Stimulated activated CD4-positive, alpha-beta T cell treated with anti-CD3 and anti-CD28 coated beads, Interleukin-12 subunit alpha, Interleukin-12 subunit beta, amount 100 ng/mL, for 48 hours (primary cell): ENCODE data around the gene OR5A2.
"Not testable (repeated sequence)": the region's sequence is repeated elsewhere in the genome, so short reads cannot be mapped to it uniquely, and the experiment has no call there.

Source experiments
- DNase-seq, 3 donors: peaks; one replicate each; pipeline ENCODE4 v3.0.0-alpha.2; 2020; ENCODE audit warnings: low read depth in 2 of 3, low spot score in 1 of 3

OR5A2 gene

GRCh38 chr11:59426361-59427067 lies at the start of gene OR5A2:
OR5A2 (minus strand) TSS chr11:59426413; CDS start chr11:59422953, 3,460 bp downstream.
- DNase-seq, result no peak

- DNase-seq, result no peak
These were observed 49.0 kb upstream of the OR5A2 start for GRCh38 chr11:59475176-59475575.

GRCh38 chr11:59473015-59473414 lies 46.8 kb upstream of the OR5A2 start, which contains the start of gene OR4D10:
OR4D10 (plus strand) TSS chr11:59473315; CDS start chr11:59477430, 4,115 bp downstream.
- DNase-seq, result no peak

GRCh38 chr11:59463190-59463641 lies 37.0 kb upstream of the OR5A2 start:
- DNase-seq, result no peak

GRCh38 chr11:59459916-59460315 lies 33.7 kb upstream of the OR5A2 start:
- no peak for DNase-seq

- no peak for DNase-seq
These were observed 30.4 kb upstream of the OR5A2 start, which contains the start of gene OR4D6 for GRCh38 chr11:59456661-59457060. OR4D6 (plus strand) TSS chr11:59456961; CDS start chr11:59456961, 0 bp downstream.

- no peak for DNase-seq
These were observed 22.3 kb upstream of the OR5A2 start for GRCh38 chr11:59448484-59448883.

GRCh38 chr11:59445624-59446023 lies 19.4 kb upstream of the OR5A2 start:
- DNase-seq, result not testable (repeated sequence)

GRCh38 chr11:59437770-59438169 lies 11.6 kb upstream of the OR5A2 start:
- no peak for DNase-seq

GRCh38 chr11:59436169-59436568 lies 10.0 kb upstream of the OR5A2 start, which contains the start of gene OR5A1:
OR5A1 (plus strand) TSS chr11:59436469; CDS start chr11:59443169, 6,700 bp downstream.
- DNase-seq, result no peak

- DNase-seq, result peak in 1 of 3 donors; percentile 59
These were observed 3.8 kb upstream of the OR5A2 start for GRCh38 chr11:59429924-59430516.

GRCh38 chr11:59427068-59427382 lies 812 bp upstream of the OR5A2 start:
- no peak for DNase-seq

- no peak for DNase-seq
These were observed 1.1 kb downstream of the OR5A2 start for GRCh38 chr11:59425131-59425530.

- no peak for DNase-seq
These were observed 2.4 kb downstream of the OR5A2 start for GRCh38 chr11:59423835-59424234.

- DNase-seq, result no peak
These were observed 8.1 kb downstream of the OR5A2 start for GRCh38 chr11:59418156-59418555.

- DNase-seq, result no peak
These were observed 9.2 kb downstream of the OR5A2 start for GRCh38 chr11:59417023-59417422.

GRCh38 chr11:59416613-59417012 lies 9.6 kb downstream of the OR5A2 start:
- DNase-seq, result no peak

GRCh38 chr11:59415111-59415510 lies 11.1 kb downstream of the OR5A2 start:
- no peak for DNase-seq

GRCh38 chr11:59413646-59414045 lies 12.6 kb downstream of the OR5A2 start:
- no peak for DNase-seq

- no peak for DNase-seq
These were observed 22.7 kb downstream of the OR5A2 start for GRCh38 chr11:59403546-59403945.

- DNase-seq, result no peak
These were observed 25.0 kb downstream of the OR5A2 start for GRCh38 chr11:59401262-59401552.

GRCh38 chr11:59400461-59401261 lies 25.6 kb downstream of the OR5A2 start:
- DNase-seq, result no peak
